T-helper 9 cell (primary cell): ENCODE data around the gene MIEF1.
A peak's percentile ranks its signal among the peaks of the same experiment; 100 is the strongest.

Experiments used
- DNase-seq: peaks from one replicate; pipeline ENCODE4 v3.0.0-alpha.2; 2020
- total RNA-seq, 2 donors: gene quantifications; one replicate each; lab custom pipeline; 2026; lab: John Stamatoyannopoulos, UW

The MIEF1 gene
- 27.3 to 96.0 reads per million in 2 donors for total RNA-seq

- DNase-seq, result peak; percentile 79
Observed at GRCh38 chr22:39502109-39502788, at the start of gene MIEF1. TSS of gene MIEF1 (plus strand) at chr22:39502290. CDS start at chr22:39511295, 9,005 bp downstream.

- no peak for DNase-seq
Observed at GRCh38 chr22:39452740-39453040, 49.4 kb upstream of the MIEF1 start.

- DNase-seq, result no peak
Observed at GRCh38 chr22:39453765-39454378, 48.2 kb upstream of the MIEF1 start.

GRCh38 chr22:39454385-39454871 lies 47.7 kb upstream of the MIEF1 start:
- DNase-seq, result no peak

- no peak for DNase-seq
Observed at GRCh38 chr22:39456522-39457197, 45.4 kb upstream of the MIEF1 start, which contains the start of gene MGAT3. TSS of gene MGAT3 (plus strand) at chr22:39457012. CDS start at chr22:39487348, 30,336 bp downstream.

GRCh38 chr22:39457198-39457555 lies 44.9 kb upstream of the MIEF1 start:
- DNase-seq, result no peak

- no peak for DNase-seq
Observed at GRCh38 chr22:39457556-39458443, 44.3 kb upstream of the MIEF1 start.

GRCh38 chr22:39458444-39459083 lies 43.5 kb upstream of the MIEF1 start:
- DNase-seq, result no peak

- DNase-seq, result no peak
Observed at GRCh38 chr22:39459681-39460080, 42.4 kb upstream of the MIEF1 start.

- DNase-seq, result no peak
Observed at GRCh38 chr22:39462443-39463221, 39.5 kb upstream of the MIEF1 start.

- DNase-seq, result no peak
Observed at GRCh38 chr22:39463277-39463676, 38.8 kb upstream of the MIEF1 start.

- no peak for DNase-seq
Observed at GRCh38 chr22:39463931-39464390, 38.1 kb upstream of the MIEF1 start.

- DNase-seq, result no peak
Observed at GRCh38 chr22:39466228-39467006, 35.7 kb upstream of the MIEF1 start.

GRCh38 chr22:39467390-39467895 lies 34.6 kb upstream of the MIEF1 start:
- no peak for DNase-seq

GRCh38 chr22:39468487-39469325 lies 33.4 kb upstream of the MIEF1 start:
- DNase-seq, result no peak

GRCh38 chr22:39469326-39469680 lies 32.8 kb upstream of the MIEF1 start:
- no peak for DNase-seq

- no peak for DNase-seq
Observed at GRCh38 chr22:39469681-39470450, 32.2 kb upstream of the MIEF1 start.

GRCh38 chr22:39470451-39471291 lies 31.4 kb upstream of the MIEF1 start:
- no peak for DNase-seq
